Mucosa of descending colon (tissue), 3 donors: Measurements from ENCODE around the gene SASS6. TPM values are rescaled to one million over a fixed set of nuclear protein-coding genes. Genes with fewer than 3 reads are reported as not detected.
"Not testable (repeated sequence)": the region's sequence is repeated elsewhere in the genome, so short reads cannot be mapped to it uniquely, and the experiment has no call there.

Source experiments
- ATAC-seq: fragments of 200-7000 bp; cut with Tn5 transposase; one replicate; pipeline ENCODE4 v1.9.1; 2020; ENCODE audit warnings: mild to moderate bottlenecking, moderate library complexity
- DNase-seq, 3 donors: peaks; one replicate each; pipeline ENCODE4 v3.0.0-alpha.2; 2020
- H3K36me3 ChIP-seq: fragments of 200-600 bp; one replicate; pipeline ENCODE4 v1.8.0; 2021; ENCODE audit warnings: low read depth, mild to moderate bottlenecking
- H3K4me1 ChIP-seq: fragments of 200-600 bp; one replicate; pipeline ENCODE4 v1.8.0; 2021; ENCODE audit warnings: low read depth, mild to moderate bottlenecking
- H3K4me3 ChIP-seq: fragments of 200-600 bp; one replicate; pipeline ENCODE4 v1.8.0; 2021; ENCODE audit warnings: mild to moderate bottlenecking
- H3K9me3 ChIP-seq: fragments of 200-600 bp; one replicate; pipeline ENCODE4 v1.8.0; 2021; ENCODE audit warnings: mild to moderate bottlenecking
- CTCF ChIP-seq: fragments of 200-600 bp; IDR thresholded peaks from one replicate; pipeline ENCODE4 v1.8.0; 2022; ENCODE audit warnings: antibody characterized with exemption, mild to moderate bottlenecking
- intact Hi-C, 2 donors: fragments of 100-400 bp; cut with DNase I in 1 of 2; cut with micrococcal nuclease in 1 of 2; formaldehyde crosslinking; loops; one replicate each; pipeline versions ENCODE4 v1.11.0 to v1.11.1; 2022; cut with DNase I, micrococcal nuclease
- total RNA-seq, 3 donors: library from RNA; stranded (reverse); fragmentation: NEBNext Ultra II Directional in 2 of 3; extraction: Animal tissue kit (Norgen Biotek cat#: 25700) in 2 of 3; gene quantifications; one replicate each; pipeline versions ENCODE4 v1.2.1 to v1.2.4, GENCODE V29; 2021 to 2023
- donor health status: DM: no; HTN: no; CAD: no; lungs with moderate emphysema.
- donor health status: DM: no; HTN: no; CAD: no.
- donor health status: DM: no; HTN: yes; CAD: no.

The SASS6 gene
- total RNA-seq, 3 donors from 2014 or later, result 2.3 to 4.8 (median 4.4) TPM

DNA sequence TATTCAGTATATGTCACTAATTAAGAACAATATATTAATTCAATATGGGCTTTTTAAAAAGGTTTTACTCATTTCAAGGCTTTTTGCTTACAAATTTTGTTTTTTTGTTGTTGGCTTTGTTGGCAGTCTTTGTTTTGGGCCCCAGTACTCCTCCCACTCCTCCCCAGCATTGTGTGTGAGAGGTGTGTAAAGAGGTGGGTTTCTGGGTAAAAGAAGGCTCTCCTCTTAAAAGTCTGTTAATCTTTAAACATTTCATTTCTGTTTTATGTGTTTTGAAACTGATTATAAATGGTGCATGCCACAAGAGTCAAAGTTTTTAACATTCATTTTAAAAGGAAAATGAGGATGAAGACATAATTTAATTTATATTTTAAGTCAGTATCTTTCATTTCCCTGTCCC lies 79.6 kb downstream of the SASS6 start:
- intact Hi-C loops, result no loop called here
- no peak overlapping the region for H3K4me3 ChIP-seq
- TF ChIP-seq CTCF, result no peak
- ATAC-seq (no peak), DNase-seq (no peak)
- no peaks in the 10 kb centered on the region for H3K9me3 ChIP-seq
- no peaks in the 10 kb centered on the region for H3K4me1 ChIP-seq
- no peaks in the 10 kb centered on the region for H3K36me3 ChIP-seq

- Histone ChIP-seq H3K4me1 (no peaks in the 10 kb centered on the region), H3K36me3 (no peaks in the 10 kb centered on the region), H3K9me3 (no peaks in the 10 kb centered on the region), H3K4me3 (no peak overlapping the region)
- intact Hi-C loops, result no loop called here
- no peak for TF ChIP-seq CTCF
- ATAC-seq, result no peak
- DNase-seq, result no peak
Measured at GRCh38 chr1:100051893-100052292, 80.8 kb downstream of the SASS6 start.

- no peak for ATAC-seq
- no peaks in the 10 kb centered on the region for H3K4me1 ChIP-seq
- DNase-seq, result no peak
Measured at GRCh38 chr1:100051401-100051800, 81.3 kb downstream of the SASS6 start.

GRCh38 chr1:100050139-100050538 lies 82.6 kb downstream of the SASS6 start:
- Histone ChIP-seq H3K4me1 (no peaks in the 10 kb centered on the region), H3K4me3 (no peak overlapping the region), H3K9me3 (no peaks in the 10 kb centered on the region), H3K36me3 (no peaks in the 10 kb centered on the region)
- ATAC-seq (no peak), DNase-seq (no peak)
- TF ChIP-seq CTCF, result no peak
- intact Hi-C loops, result no loop called here

More at GRCh38 chr1:100051401-100051800, 81.3 kb downstream of the SASS6 start:
- Histone ChIP-seq H3K36me3 (no peaks in the 10 kb centered on the region), H3K4me3 (no peak overlapping the region), H3K9me3 (no peaks in the 10 kb centered on the region)
- intact Hi-C loops, result no loop called here
- no peak for TF ChIP-seq CTCF

- DNase-seq, H3K4me1 ChIP-seq, H3K9me3 ChIP-seq, ATAC-seq, H3K4me3 ChIP-seq, intact Hi-C loops, H3K36me3 ChIP-seq: not testable (repeated sequence)
Measured at GRCh38 chr1:100047235-100047708, 85.5 kb downstream of the SASS6 start.

- Histone ChIP-seq H3K4me1 (peaks cover 5% of the 10 kb centered on the region), H3K36me3 (no peaks in the 10 kb centered on the region), H3K4me3 (no peak overlapping the region), H3K9me3 (no peaks in the 10 kb centered on the region)
- ATAC-seq, result no peak
- TF ChIP-seq CTCF, result no peak
- intact Hi-C loops, result no loop called here
- DNase-seq, result no peak
Measured at GRCh38 chr1:100045206-100045605, 87.5 kb downstream of the SASS6 start.
